Aorta (tissue), 5 donors: ENCODE results near the gene CLIC1. TPM values are rescaled to one million over a fixed set of nuclear protein-coding genes. Genes with fewer than 3 reads are reported as not detected.

Experiments used
- ATAC-seq: fragments of 200-7000 bp; cut with Tn5 transposase; one replicate; pipeline ENCODE4 v1.9.1; 2022; ENCODE audit warnings: moderate library complexity; ENCODE audit not compliant: low FRiP score
- DNase-seq, 2 donors: peaks; one replicate each; pipeline ENCODE4 v3.0.0-alpha.2; 2020
- H3K27ac ChIP-seq, 2 donors: one replicate each; pipeline ENCODE4 v1.5.1; 2013; ENCODE audit warnings: low read length in 2 of 2, mild to moderate bottlenecking in 2 of 2, moderate library complexity in 2 of 2, control low read depth in 1 of 2, inconsistent platforms in 1 of 2, low read depth in 1 of 2
- H3K27me3 ChIP-seq, 2 donors: one replicate each; pipeline ENCODE4 v1.6.1; 2013; ENCODE audit warnings: control low read depth in 1 of 2, low read length in 1 of 2, mild to moderate bottlenecking in 1 of 2, moderate library complexity in 1 of 2; ENCODE audit not compliant: insufficient read depth in 2 of 2, control insufficient read depth in 1 of 2
- H3K36me3 ChIP-seq, 2 donors: one replicate each; pipeline ENCODE4 v1.6.1; 2013; ENCODE audit warnings: control low read depth in 1 of 2, low read length in 1 of 2, mild to moderate bottlenecking in 1 of 2; ENCODE audit not compliant: insufficient read depth in 2 of 2, control insufficient read depth in 1 of 2
- H3K4me1 ChIP-seq, 2 donors: one replicate each; pipeline ENCODE4 v1.6.1; 2013; ENCODE audit warnings: low read length in 2 of 2, control low read depth in 1 of 2, mild to moderate bottlenecking in 1 of 2, moderate library complexity in 1 of 2; ENCODE audit not compliant: insufficient read depth in 2 of 2, control insufficient read depth in 1 of 2
- H3K4me3 ChIP-seq, 2 donors: one replicate each; pipeline ENCODE4 v1.5.1; 2013; ENCODE audit warnings: low read length in 2 of 2, control low read depth in 1 of 2, mild to moderate bottlenecking in 1 of 2
- H3K9me3 ChIP-seq: one replicate; pipeline ENCODE4 v1.6.1; 2013; ENCODE audit warnings: mild to moderate bottlenecking, low read length; ENCODE audit not compliant: control insufficient read depth
- WGBS, 2 donors: extraction: QIAGEN DNeasy Blood & Tissue Kit; methylation state at CpG; one replicate each; pipeline ENCODE4 v1.1.7; 2013; 5-methylcytosine and 5-hydroxymethylcytosine counted together
- intact Hi-C, 2 donors: fragments of 100-400 bp; cut with DNase I; formaldehyde crosslinking; loops; one replicate each; pipeline versions ENCODE4 v1.14.2 to v1.15.0; 2022
- polyA plus RNA-seq, 2 donors: library from polyadenylated mRNA; stranded (reverse); fragments of 200-250 nt; gene quantifications; one replicate each; pipeline ENCODE4 v1.2.3, GENCODE V29; 2013
- total RNA-seq, 2 donors: library from RNA; stranded (reverse); fragmentation: NEBNext Ultra II Directional; extraction: Animal tissue kit (Norgen Biotek cat#: 25700); gene quantifications; one replicate each; pipeline ENCODE4 v1.2.1, GENCODE V29; 2021
- donor health status: healthy with polysubstance abuse.
- donor health status: Bipolar disorder and iron deficiency.
- donor health status: DM: no; HTN: no; CAD: no.
- donor health status: DM: no; HTN: no; CAD: no.
- donor health status: DM: yes; HTN: yes; CAD: no.

Gene CLIC1
- total and polyA plus RNA-seq, 4 donors = 303 to 368 (median 327) TPM

DNA sequence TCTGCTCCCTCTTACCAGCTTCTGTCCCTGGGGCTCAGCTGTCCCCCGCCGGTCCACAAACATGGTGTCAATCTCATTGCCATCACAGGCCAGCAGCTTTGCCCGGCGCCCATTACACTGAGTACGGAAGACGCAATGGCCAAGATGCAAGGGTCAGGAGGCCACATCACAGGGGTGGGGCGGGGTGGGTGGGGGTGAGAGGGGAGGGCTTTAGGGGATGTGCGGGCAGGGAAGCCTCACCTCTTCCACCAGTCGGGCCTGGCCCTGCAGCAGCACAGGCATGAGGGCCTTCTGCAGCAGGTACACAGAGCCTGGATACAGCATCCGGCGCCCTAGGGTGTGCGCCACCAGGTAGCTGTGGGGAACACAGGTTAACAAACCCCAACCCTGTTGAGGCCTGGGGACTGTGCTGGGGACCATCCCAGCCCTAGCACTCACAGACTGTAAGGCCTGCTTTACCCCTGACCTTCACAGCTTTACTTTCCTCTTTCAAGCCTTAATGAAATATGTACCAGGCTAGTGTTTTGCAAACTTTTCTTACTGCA lies 44.7 kb downstream of the CLIC1 start:
- intact Hi-C loops = loop anchor here in 1 of 2 donors (10.0 kb wide), 1 partner anchor 193 kb away; no protein-coding TSS in a partner anchor
- Histone ChIP-seq H3K9me3 (no peaks in the 10 kb centered on the region), H3K36me3 (peaks cover 0 to 4% of the 10 kb centered on the region in 2 donors), H3K27me3 (no peaks in the 10 kb centered on the region), H3K4me1 (no peaks in the 10 kb centered on the region), H3K27ac (no peak overlapping the region), H3K4me3 (no peak overlapping the region)
- DNase-seq (no peak), ATAC-seq (no peak)
- WGBS, 2 donors = 91 to 93% methylated on average over 12 of the region's 12 CpGs

DNA sequence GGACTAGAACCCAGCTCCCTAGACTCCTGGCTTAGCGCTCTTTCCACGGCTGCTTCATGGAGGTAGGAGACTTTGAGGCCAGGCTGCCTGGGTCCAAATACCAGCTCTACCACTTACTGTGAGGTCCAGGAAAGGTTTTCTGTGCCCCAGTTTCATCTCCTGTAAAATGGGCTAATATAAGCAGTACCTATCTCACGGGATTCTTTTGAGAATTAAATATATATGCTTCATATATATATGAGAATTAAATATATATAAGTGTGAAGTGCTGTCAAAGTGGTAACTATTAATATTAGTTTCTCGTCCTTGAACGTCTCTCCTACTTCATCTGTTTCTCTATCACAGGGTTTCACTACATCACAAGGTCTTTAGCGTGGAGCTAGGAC lies 45.3 kb downstream of the CLIC1 start:
- Histone ChIP-seq H3K4me1 (no peaks in the 10 kb centered on the region), H3K4me3 (no peak overlapping the region), H3K27ac (no peak overlapping the region), H3K36me3 (peaks cover 0 to 6% of the 10 kb centered on the region in 2 donors), H3K27me3 (no peaks in the 10 kb centered on the region), H3K9me3 (no peaks in the 10 kb centered on the region)
- 88 to 89% methylated on average over 6 of the region's 6 CpGs for WGBS, 2 donors
- ATAC-seq (no peak), DNase-seq (no peak)
- intact Hi-C loops = loop anchor here in 1 of 2 donors (10.0 kb wide), 1 partner anchor 194 kb away; no protein-coding TSS in a partner anchor

DNA sequence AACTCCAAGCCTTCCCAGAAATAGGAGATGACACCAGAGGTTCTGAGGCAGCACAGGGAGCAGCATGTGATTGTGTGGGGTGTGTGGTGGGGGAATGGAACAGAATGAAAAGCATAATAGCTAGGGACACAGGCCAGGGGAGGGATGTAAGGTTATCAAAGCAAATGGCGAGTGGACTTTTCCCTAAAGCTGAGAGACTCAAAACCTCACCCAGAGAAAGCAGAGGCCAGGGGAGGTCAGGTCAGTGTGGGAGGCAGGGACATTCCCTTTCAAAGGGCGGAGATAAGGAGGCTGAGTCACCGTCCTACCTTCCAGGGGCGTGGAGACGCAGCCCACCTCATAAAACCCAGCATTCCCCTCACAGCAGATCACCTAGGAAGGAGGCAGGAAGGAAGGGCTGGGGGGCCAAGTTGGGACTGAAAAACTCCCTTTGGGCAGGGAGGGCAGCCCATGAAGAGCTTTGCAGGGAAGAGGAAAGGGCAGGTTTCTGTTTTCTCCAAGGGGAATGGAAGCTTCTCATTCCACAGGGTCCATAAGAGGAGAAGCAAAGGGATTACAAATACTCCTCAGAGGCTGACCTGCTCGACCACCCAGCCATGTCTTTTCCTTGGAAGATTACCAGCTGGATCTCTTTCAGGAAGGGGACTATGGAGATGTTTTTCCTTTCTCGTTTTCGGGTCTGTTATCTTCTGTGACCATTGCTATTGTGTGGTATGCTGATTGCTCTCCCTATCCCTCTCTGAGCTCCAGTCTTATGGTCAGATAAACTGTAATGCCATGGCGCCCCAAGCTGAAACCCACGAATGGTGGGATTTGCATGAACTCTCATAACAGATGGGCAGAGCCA lies 45.9 kb downstream of the CLIC1 start:
- 59 to 63% methylated on average over 10 of the region's 10 CpGs for WGBS, 2 donors
- H3K27ac ChIP-seq = no peak overlapping the region
- intact Hi-C loops = loop anchor here in 1 of 2 donors (10.0 kb wide), 1 partner anchor 194 kb away; no protein-coding TSS in a partner anchor
- no peaks in the 10 kb centered on the region for H3K4me1 ChIP-seq
- H3K9me3 ChIP-seq = no peaks in the 10 kb centered on the region
- DNase-seq (no peak), ATAC-seq (no peak)
- H3K36me3 ChIP-seq = peaks cover 0 to 6% of the 10 kb centered on the region in 2 donors
- H3K4me3 ChIP-seq = no peak overlapping the region
- no peaks in the 10 kb centered on the region for H3K27me3 ChIP-seq

DNA sequence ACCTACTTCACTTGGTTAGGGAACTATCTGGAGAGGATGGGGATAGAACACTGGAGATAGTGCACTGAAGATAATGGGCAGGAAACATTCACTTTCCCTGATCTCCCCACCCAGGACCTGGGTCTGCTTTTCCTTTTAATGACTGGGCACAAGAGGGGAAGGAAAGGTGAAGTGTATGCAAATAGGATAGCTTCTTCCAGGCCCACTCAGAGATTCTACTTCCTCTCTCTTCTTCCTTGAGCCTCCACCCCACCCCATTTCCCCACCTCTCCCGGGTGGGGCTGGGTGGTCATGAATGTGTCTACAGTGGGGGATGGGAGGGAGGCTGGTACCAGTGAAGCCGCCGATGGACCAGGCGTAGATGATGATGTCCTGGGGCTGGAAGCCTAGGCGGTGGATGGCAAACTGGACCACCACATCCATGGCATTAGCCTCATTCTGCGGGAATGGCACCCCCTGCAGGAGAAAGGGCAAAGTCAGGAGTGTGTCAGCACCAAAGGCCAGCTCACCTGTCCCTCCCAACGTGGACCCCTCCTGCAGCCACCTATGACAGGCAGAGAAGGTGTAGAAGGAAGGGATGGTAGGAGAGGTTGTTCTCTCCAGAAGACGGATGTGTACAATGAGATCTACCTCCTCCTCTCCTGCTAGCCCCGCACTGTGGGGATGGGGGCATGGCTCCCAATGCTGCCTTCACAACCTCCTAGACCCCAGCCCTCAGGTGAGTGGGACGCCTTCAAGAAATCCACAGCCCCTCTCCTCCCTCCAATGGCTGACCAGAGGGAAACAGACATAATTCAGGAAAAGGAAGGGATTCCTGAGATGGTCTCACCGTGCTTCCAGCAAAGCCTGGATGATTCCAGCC lies 46.9 kb downstream of the CLIC1 start:
- 75 to 76% methylated on average over 11 of the region's 11 CpGs for WGBS, 2 donors
- H3K36me3 ChIP-seq = peaks cover 0 to 6% of the 10 kb centered on the region in 2 donors
- no peaks in the 10 kb centered on the region for H3K27me3 ChIP-seq
- no peaks in the 10 kb centered on the region for H3K4me1 ChIP-seq
- no peak overlapping the region for H3K4me3 ChIP-seq
- no peak for ATAC-seq
- DNase-seq = no peak
- intact Hi-C loops = loop anchor here (10.0 kb wide), 3 partner anchors 145 to 195 kb away; partner anchors contain the start of gene NEU1 (in 1 of the 2)
- no peaks in the 10 kb centered on the region for H3K9me3 ChIP-seq
- no peak overlapping the region for H3K27ac ChIP-seq

DNA sequence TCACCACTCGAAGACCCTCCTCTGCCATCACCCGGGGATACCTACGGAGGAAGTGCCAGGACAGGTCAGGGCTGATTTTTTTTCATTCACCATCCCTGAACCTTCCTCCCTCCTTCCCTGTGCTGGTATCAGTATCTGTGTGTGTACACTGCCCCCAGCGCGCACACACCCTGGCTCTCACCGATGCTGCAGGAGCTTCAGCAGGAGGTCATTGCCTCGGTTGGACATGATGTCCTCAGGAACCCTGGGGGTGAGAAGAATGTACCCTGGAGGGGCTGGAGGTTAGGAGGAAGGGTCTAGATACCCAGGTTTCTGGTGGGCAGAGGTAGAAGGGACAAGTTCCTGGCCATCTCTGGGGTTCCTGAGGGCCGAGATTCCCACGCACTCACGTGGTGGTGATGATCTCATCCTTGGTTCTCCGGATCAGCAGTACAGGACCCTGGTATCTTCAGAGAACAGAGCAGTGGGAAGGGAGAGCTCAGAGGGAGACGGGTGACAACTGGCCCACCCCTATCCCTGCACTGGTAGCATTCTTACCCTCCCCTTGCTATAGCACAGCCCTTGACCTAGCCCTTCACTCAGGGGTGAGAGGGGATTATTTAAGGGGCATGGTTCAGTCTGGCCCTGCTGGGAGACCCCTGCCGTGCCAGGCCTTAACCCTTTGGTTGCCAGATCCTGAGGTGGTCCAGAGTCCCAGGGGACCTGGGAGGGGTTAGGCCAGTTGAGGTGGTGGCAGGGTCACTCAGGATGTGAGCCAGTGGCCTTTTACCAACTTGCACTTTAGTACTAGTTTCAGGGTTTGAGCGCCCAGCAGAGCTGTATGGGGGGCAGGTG lies 48.3 kb downstream of the CLIC1 start:
- Histone ChIP-seq H3K27me3 (no peaks in the 10 kb centered on the region), H3K4me3 (no peak overlapping the region), H3K4me1 (no peaks in the 10 kb centered on the region), H3K27ac (no peak overlapping the region), H3K36me3 (peaks cover 0 to 6% of the 10 kb centered on the region in 2 donors), H3K9me3 (no peaks in the 10 kb centered on the region)
- intact Hi-C loops = loop anchor here (10.0 kb wide), 2 partner anchors 147 to 177 kb away; partner anchors contain the start of gene NEU1 (in 1 of the 2)
- DNase-seq (no peak), ATAC-seq (no peak)
- WGBS, 2 donors = 73 to 80% methylated on average over 14 of the region's 14 CpGs

DNA sequence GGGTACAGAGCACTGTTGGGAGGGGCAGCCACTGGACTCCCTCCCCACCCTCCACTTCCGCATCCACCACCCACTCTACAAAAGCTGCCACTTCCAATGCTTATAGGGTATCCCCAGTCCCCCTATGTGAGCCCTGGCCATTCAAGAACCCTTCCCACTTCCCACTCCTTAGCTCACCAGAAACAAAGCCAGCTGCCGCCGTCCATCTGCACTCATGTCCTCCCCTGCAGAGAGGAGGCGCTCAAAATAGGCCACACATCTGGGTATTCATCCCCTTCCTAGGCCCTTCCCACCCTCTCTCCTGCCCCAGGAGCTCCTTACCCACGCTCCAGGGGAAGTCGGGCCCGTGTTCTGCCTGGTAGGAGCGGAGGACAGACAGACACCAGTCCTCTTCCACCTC lies 49.0 kb downstream of the CLIC1 start:
- Histone ChIP-seq H3K9me3 (no peaks in the 10 kb centered on the region), H3K27me3 (no peaks in the 10 kb centered on the region), H3K27ac (no peak overlapping the region), H3K36me3 (peaks cover 0 to 6% of the 10 kb centered on the region in 2 donors), H3K4me1 (no peaks in the 10 kb centered on the region), H3K4me3 (no peak overlapping the region)
- no peak for DNase-seq
- 84 to 87% methylated on average over 8 of the region's 8 CpGs for WGBS, 2 donors
- no peak for ATAC-seq
- intact Hi-C loops = loop anchor here (10.0 kb wide), 2 partner anchors 147 to 177 kb away; partner anchors contain the start of gene NEU1 (in 1 of the 2)

DNA sequence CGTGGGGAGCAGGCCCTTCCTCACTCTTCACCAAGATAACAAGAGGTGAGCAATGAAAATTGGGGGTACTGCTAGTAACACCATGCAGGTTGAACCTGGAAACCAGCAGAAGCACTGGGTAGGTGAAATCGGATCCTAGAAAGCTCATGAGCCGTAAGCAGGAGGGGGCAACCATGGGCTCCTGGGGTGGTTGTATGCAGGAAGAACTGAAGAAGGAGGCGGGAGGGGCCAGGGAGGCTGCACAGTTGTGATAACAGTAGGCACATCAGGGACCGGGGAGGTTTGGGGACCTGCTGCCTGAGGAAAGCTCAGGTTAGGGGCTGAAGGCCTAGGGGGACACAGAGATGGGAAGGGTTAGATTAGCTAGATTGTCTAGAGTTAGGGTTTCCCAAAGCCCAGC lies 49.8 kb downstream of the CLIC1 start:
- Histone ChIP-seq H3K4me3 (no peak overlapping the region), H3K9me3 (no peaks in the 10 kb centered on the region), H3K4me1 (no peaks in the 10 kb centered on the region), H3K36me3 (peaks cover 0 to 3% of the 10 kb centered on the region in 2 donors), H3K27ac (no peak overlapping the region), H3K27me3 (no peaks in the 10 kb centered on the region)
- ATAC-seq (no peak), DNase-seq (no peak)
- whole genome bisulfite sequencing, 2 donors = 79 to 80% methylated on average over 5 of the region's 5 CpGs
- intact Hi-C loops = loop anchor here (10.0 kb wide), 2 partner anchors 148 to 178 kb away; partner anchors contain the start of gene NEU1 (in 1 of the 2)
